HG03439 (cell line): ENCODE measurements around the gene SLC12A7.
"Not testable (repeated sequence)": the region's sequence is repeated elsewhere in the genome, so short reads cannot be mapped to it uniquely, and the experiment has no call there.

Experiments
- ATAC-seq: cut with Tn5 transposase; IDR thresholded peaks from one replicate; pipeline ENCODE4 v1.9.1; 2021; ENCODE audit warnings: mild to moderate bottlenecking, moderate library complexity; ENCODE audit not compliant: unreplicated experiment

SLC12A7 gene

DNA sequence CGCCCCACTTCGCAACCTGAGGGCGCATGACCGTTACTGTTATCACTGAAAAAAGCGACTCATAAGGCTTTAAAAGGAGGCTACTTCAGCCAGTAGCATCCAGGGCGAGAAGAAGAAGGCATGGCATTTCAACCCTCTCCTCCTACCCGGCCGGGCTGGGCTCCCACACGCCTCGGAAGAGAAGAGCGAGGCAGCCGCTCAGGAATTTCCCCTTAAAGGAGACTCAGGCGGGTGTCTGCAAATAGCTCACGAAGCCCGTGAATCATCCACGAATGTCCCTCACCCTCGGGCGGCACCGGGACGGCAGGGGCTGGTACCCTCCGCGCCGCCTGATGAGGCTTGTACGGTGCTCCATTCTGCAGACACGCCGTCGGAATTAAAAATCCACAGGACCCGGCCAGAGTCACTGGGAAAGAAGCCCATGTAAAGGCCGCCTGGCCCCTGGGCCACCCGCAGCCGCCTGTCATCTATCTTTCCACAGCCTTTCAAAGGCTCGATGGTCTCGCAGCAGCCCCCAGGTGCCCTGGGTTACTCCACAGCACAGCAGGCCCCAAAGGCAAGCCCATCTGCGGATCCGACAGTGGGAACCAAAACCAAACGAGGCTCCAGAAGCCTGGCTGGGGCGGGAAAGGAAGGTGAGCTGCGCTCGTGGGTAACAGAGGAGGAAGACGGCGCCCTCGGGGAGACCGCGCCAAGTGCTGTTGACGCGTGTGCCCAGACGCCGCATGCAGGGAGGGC is 11.8 kb downstream of the SLC12A7 start:
- no peak for ATAC-seq

DNA sequence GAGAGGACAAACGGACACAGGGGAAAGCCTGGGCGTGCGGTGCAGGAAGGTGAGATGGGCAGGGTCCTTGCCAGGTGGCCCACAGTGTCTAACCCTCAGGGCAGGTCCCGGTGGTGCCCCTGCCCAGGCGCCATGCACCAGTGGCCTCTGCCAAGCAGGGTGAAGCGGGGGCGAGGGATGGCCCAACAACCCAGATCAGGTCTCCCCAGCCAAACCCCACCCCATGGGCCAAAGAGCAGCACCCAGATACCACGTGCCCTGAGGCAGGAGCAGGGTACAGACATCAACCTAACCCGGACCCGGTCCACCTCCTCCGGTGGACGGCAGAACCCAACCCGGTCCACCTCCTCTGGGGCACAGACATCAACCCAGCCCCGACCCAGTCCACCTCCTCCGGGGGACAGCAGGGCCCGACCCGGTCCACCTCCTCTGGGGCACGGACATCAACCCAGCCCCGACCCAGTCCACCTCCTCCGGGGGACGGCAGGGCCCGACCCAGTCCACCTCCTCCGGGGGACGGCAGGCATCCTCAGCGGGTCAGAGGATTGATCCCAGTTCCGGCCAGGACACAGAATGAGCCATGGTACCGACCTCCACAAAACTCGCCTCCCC is 12.8 kb downstream of the SLC12A7 start:
- ATAC-seq, result no peak

DNA sequence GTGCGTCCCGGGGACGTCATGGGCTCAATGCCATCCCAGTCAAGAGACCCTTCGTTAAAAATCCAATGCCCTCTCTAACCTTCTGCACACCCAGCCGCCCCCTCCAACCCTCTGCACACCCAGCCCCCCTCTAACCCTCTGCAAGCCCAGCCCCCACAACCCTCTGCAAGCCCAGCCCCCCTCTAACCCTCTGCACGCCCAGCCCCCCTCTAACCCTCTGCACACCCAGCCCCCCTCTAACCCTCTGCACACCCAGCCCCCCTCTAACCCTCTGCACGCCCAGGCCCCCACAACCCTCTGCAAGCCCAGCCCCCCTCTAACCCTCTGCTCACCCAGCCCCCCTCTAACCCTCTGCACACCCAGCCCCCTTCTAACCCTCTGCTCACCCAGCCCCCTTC is 13.9 kb downstream of the SLC12A7 start:
- not testable (repeated sequence) for ATAC-seq

DNA sequence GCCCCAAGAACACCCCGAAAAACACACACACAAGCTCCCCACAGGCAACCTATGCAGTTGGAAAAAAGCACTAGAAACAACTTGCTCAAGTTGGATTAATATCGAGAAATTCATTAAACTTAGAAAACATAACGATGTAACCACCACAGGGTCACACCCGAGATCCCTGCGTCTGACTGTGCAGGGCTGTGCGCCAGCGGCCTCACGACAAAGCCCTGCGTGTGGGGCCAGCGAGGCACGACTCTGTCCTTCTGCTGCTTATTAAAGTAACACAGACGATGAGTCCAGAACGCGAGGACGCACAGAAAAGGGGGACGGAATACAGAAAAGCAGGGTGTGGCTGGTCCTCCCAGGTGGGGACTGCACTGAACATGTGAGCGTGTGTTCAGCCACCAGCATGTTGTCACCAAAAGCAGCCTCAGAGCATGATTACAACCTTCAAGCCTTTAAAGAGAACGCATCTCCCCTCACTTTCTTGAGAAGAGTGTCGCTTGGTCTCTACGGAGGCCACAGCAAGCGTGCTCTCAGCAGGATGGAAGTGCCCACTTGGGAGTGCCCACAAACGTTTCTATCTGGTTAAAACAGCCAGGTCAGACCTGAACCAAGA is 14.4 kb downstream of the SLC12A7 start:
- no peak for ATAC-seq

DNA sequence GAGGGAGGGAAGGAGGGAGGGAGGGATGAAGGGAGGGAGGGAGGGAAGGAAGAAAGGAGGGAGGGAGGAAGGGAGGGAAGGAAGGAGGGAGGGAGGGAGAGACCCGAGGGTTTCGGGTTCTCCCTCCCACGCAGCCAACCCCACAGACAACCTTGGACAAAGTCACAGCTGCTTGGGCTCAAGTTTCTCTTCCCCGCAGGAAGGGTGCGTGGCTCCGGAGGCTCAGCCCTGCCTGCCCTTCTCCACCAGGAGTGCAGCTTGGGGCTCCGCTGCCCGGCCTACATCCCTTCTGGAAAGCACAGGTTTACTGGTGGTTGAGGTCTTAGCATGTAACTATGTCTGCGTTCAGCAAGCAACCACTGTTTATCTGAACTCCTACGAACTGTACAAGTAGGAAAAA is 15.0 kb downstream of the SLC12A7 start:
- ATAC-seq, result no peak

DNA sequence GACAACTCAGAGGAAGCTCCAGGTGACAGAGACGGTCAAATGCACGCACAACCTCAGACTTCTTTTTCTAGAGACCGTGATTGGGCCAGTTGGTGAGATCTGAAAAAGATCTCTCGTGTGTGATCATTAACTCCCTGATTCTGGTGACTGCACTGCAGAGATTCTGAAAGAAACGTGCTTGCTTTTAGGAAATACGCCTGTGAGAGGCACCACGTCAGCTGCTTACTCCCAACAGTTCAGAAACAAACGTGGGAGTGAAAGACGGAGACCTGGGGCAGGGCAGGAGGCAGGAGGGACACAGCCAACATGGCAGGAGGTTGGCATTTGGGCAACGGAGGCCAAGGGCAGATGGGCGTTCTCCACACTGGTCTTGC is 15.9 kb downstream of the SLC12A7 start:
- no peak for ATAC-seq

DNA sequence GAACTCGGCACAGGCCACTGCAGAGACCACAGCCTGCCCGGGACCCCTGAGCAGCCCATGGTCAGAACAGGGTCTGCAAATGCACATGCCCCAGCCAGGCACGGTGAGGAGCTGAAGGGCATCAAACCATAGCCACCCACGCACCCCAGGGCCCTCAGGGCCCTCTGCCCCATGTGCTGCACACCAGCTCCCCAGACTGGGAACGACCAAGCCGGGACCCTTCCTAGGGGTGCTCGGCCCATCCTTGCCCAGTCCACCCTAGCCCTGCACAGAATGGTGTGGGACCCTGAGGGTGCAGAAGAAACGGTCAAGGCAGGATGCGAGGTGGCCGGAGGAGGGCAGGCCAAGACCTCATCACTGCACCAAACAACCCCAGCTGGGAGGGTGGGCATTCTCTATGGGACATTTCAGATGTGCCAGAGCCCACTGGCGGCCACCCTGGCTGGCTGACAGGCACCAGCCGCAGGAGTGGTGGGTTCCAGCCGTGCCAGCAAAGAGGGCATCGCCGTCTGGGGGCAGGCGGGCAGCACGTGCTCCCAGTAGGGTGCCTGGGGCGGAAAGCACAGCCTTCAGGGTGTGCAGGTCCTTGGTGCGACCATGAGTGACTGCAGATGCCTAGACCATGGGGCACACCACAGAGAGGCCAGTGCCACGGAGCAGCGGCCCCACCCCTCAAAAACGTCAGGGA is 16.4 kb downstream of the SLC12A7 start:
- no peak for ATAC-seq

DNA sequence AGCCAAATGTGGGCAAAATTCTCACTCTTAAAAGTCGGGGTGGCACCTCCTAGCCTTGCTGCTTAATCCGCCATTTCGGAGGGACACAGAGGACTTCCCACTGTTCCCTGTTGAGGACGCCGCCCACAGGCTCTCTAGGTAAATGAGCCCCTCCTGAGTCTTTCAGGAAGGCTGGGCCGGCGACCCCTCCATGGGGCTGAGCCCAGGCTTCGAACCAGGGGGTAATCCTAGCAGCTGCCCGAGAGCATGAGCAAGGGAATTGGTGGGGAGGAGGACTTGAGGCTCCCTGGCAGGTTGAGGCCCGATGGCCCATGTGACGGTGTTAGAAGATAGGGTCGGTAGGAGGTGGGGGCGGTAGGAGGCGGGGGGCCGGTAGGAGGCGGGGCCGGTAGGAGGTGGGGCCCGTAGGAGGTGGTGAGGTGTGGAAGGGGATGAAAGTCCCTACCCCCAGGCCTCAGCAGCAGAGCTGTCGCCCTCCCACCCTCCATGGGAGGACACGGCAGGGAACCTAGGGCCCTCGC is 17.1 kb downstream of the SLC12A7 start:
- ATAC-seq, result no peak

DNA sequence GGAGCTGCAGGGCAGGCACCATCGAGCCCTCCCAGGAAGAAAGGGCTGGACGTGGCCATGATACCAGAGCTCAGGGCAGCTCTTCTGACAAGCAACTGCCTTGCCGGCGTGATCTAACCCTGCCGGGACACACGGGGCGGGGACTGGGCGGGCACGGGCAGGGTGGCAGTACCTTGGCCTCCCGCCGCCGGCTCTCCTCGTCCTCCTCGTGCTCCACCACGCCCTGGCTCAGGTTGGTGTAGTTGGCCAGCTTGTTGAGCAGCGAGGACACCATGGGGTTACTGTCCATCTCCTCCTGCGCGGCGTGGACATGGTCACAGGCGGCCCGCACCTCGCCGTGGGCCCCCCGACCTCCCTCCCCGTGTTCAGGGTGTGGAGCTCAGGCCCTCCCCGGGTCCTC is 18.5 kb downstream of the SLC12A7 start:
- ATAC-seq, result no peak

DNA sequence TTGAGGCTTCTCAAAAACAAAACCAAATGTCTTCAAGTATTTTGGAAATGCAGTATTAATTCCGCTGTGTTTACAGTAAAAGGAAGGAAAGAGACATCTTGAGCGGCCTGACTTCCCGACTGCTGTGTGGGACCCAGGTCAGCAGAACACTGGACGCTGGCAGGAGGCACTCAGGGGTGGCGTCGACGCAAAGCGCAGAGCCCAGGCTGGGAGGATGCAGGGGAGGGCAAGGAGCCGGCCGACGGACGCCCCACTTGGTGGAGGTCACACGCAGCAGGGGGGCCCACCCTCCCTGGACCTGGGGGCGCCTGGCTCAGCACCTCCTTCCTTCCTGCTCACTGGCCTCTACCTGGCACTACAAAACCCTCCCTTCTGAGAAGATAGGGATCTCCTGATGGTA is 19.7 kb downstream of the SLC12A7 start:
- no peak for ATAC-seq

DNA sequence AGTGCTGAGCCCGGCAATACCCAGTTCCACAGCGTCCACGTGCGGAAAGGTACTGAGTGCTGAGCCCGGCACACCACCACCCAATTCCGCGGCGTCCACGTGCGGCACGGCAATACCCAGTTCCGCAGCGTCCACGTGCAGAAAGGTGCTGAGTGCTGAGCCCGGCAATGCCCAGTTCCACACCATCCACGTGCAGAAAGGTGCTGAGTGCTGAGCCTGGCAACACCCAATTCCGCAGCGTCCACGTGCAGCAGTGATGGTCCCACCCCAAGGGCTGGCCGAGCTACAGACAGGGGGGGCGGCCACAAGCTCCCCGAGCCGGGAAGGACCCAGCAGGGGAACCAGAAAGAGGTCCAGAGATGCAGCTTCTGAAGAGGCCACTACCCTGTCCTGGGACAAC is 20.2 kb downstream of the SLC12A7 start:
- no peak for ATAC-seq

DNA sequence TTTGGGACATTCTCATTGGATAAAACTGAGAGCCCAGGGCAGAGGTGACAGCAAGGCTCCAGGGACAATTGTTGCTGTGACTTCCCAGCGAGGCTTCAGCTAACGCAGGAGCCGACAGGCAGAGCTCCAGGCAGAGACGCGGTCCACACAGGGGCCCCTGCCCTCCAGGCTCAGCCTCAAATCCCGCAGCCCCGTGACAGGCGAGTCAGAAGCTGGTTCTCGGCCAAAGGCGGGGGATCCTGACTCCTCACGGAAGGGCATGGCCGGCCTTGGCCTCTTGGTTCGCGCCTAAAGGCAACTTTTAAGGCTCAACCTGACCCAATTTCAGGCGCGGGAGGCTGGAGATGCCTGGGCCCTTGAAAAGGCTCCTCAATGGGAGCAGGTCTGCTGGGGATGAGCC is 21.3 kb downstream of the SLC12A7 start:
- ATAC-seq, result no peak

DNA sequence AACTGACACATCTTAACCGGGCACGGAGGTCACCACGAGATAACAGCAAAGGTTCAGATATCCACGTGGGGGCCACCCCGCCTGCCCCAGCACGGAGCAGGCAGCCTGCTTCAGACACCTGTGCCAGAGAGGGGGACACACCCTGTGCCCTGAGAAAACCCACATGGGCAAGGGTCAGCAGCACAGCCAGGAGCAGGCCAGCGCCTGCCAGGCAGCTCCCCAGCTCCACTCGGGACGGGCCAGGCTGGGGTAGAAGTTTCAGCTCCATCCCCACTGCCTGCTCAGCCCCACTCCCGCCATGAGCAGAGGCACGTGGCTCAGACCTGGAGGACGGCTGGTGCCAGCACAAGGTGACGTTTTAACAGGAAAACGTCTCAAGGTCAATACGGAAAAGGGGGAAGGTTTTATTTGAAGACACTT is 22.2 kb downstream of the SLC12A7 start:
- ATAC-seq, result no peak

DNA sequence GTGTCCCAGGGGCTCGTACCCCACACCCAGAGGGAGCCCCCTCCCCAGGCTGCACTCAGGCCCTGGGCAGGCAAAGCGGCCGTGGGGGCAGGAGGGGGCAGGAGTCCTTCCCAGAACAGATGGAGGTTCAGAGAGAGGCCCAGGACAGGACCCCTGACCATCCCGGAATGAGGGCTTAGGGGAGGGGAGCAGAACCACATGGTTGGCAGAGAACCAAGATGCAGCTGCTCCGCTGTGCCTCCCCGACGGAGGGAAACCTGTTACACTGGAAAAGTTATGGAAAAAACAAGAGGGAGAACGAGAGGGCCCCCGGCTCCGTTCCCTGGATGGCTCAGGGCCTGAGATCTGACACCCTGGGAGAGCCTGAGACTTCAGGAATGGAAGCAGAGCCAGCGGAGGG is 22.7 kb downstream of the SLC12A7 start:
- no peak for ATAC-seq

DNA sequence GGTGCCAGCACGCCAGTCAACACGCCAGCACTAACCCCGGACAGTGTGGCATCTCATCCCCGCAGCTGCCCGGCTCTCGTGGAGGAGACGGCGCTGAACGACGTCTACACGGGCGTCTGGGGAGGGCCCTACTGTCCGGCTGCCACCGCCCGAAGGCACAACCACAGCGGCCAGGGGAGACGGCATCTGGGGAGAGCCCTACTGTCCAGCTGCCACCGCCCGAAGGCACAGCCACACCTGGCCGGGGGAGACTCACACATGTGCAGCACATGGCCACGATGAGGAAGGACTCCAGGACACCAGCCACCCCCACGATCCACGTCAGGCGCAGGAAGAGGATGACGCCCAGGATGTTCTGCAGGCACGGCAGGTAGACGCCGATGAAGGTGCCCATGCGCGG is 23.1 kb downstream of the SLC12A7 start:
- no peak for ATAC-seq

DNA sequence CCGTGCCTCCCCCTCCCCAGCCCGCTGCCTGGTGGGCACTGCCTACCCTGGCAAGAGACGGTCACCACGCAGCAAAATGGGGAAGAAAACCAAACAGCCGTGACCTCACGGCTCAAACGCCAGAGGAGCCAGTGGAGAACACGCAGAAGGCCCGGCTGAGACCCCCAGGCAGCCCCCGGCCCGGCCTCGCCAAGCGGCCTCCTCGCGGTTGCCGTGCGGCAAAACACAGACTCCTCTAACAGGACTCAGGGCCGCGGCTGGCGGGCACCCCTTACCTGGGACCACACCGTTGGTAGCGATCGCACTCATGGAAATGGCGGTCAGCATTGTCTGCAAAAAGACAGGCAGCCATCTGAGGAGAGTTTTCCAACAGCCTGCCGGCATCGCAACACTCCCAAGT is 23.8 kb downstream of the SLC12A7 start:
- no peak for ATAC-seq

DNA sequence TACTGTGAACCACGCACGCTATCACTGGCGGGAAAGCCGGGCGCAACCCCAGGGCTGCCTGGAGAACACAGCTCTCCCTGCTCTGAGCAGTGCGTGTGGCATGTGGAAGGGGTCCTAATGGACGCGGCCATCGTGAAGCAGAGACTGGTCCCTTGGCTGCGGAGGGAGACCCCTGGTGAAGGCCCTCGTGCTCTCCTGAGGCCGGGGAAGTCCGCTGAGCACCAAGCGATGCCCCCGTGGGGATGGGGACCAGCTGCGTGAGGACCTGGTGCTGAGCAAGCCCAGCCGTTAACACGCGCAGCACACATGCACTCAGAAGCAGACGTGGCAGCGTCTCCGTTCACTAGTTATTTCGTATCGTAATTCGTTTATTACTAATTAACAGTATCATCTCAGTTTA is 24.4 kb downstream of the SLC12A7 start:
- ATAC-seq, result no peak

DNA sequence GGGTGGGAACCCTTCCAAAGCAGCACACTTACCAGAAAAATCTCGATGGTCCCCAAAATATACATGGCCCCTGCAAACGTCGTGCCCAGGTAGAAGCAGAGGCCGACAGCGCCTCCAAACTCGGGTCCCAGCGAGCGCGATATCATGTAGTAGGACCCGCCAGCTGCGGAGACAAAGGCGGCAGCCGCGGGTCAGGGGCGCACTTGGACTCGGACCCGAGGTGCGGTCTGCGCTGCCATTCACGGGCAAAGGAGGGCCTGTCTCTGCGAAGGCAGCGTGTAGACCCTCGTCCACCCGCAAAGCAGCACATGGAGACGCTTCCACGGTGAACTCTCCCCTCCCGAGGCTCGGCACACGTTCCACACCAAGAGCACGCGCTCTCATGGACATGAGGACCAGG is 25.0 kb downstream of the SLC12A7 start:
- no peak for ATAC-seq

DNA sequence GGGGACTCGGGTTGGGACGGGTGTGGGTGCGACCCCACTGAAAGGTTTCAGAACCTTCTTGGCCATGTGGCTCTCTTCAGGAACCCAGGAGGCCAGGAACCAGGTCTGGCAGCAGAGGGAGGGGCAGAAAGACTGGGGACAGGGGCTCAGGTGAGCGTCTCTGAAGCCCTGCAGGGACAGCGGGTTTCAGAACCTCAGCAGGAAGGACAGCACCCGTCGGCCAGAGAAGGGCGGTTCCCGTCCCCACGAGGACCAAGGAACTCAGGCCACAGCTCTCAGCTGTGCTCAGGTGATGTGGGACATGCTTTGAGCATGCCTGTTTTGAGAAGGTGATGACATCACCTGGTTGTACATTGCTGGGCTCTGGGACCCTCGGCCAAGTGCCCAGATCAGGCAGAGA is 25.7 kb downstream of the SLC12A7 start:
- ATAC-seq, result no peak

DNA sequence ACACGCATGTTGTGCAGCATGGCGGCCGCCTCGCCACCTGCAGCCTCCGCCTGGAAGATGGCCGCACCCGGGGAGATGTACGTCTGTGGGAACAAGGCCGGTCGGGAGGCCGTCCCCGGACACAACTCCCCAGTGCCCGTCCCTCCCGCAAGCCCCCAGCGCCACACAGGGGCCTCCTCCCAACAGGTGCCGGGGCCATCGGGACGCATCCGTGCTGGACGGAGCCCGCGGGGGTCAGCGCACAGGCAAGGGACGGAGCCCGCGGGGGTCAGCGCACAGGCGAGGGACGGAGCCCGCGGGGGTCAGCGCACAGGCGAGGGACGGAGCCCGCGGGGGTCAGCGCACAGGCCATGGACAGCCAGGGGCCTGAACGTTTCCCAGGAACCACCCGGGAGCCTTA is 26.5 kb downstream of the SLC12A7 start:
- ATAC-seq, result no peak

DNA sequence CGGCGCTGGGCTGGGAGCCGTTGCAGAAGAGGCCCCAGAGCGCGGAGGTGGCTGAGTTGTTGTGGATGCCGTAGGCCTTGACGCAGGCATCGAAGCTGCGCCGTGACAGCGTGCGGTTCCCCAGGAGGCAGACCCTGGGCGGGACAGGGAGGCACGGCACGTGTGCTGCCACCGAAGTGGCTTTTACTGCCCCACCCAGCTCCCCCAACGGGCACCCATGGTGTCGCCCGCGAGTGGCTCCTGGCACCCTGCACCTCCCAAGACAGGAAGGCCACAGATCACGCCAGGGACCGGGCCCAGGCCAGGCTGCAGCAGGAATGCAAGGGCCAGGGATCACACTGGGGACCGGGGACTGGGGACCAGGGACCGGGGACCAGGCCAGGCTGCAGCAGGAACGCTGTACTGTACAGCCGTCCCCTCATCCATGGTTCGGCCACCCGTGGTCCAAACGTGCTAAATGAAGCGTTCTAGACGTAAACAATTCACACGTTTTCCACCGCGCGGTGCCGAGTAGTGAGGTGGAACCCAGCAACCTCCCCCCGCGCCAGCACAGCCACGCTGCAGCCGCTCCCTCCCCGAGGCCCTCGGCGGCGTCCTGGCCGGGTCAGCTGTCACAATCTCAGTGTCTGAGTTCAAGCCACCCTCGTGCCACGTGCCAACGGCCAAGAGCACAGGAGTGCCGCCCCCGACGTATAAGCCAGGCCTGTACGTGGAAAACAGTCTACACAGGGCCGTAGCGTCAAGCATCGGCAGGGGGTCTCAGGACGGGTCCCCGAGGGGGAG is 27.8 kb downstream of the SLC12A7 start:
- no peak for ATAC-seq
